ENCODE measurements around the gene GNB1.

The GNB1 gene

GRCh38 chr1:1920057-1920607 lies 29.2 kb upstream of the GNB1 start:
- H3K9me3 ChIP-seq (ENCODE audit: control insufficient read depth, insufficient read depth, low read length) = no peaks in the 10 kb centered on the region
- H3K4me1 ChIP-seq (ENCODE audit: control insufficient read depth, low read length) = peaks cover 14% of the 10 kb centered on the region
- no peaks in the 10 kb centered on the region for H3K79me2 ChIP-seq (ENCODE audit: control insufficient read depth, low read length)
- H3K4me2 ChIP-seq (ENCODE audit: low read length) = peak overlapping the region; percentile 83
- H3K36me3 ChIP-seq (ENCODE audit: control insufficient read depth, low read length) = no peaks in the 10 kb centered on the region
- no peak overlapping the region for H3K27ac ChIP-seq (ENCODE audit: low read depth, low read length)
- H3K4me3 ChIP-seq (ENCODE audit: low read length) = peak overlapping the region; percentile 48
- H3K9me2 ChIP-seq (replicated peaks; ENCODE audit: control insufficient read depth, low read length) = no peaks in the 10 kb centered on the region
- TF ChIP-seq, protein P1, sequence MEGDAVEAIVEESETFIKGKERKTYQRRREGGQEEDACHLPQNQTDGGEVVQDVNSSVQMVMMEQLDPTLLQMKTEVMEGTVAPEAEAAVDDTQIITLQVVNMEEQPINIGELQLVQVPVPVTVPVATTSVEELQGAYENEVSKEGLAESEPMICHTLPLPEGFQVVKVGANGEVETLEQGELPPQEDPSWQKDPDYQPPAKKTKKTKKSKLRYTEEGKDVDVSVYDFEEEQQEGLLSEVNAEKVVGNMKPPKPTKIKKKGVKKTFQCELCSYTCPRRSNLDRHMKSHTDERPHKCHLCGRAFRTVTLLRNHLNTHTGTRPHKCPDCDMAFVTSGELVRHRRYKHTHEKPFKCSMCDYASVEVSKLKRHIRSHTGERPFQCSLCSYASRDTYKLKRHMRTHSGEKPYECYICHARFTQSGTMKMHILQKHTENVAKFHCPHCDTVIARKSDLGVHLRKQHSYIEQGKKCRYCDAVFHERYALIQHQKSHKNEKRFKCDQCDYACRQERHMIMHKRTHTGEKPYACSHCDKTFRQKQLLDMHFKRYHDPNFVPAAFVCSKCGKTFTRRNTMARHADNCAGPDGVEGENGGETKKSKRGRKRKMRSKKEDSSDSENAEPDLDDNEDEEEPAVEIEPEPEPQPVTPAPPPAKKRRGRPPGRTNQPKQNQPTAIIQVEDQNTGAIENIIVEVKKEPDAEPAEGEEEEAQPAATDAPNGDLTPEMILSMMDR (IDR thresholded peaks at IDR 0.05; ENCODE audit: low read depth, low read length, poor library complexity, severe bottlenecking) = no peak
- TF ChIP-seq EZH2phosphoT487 (IDR thresholded peaks at IDR 0.05; ENCODE audit: borderline replicate concordance, low read length) = no peak
- H3K27me3 ChIP-seq (ENCODE audit: control insufficient read depth, low read length) = peaks cover 7% of the 10 kb centered on the region; the same call in 1 of the 2 replicates
- H4K20me1 ChIP-seq (ENCODE audit: control insufficient read depth, insufficient read depth, low read depth, low read length) = no peaks in the 10 kb centered on the region
- H3F3A ChIP-seq (ENCODE audit: control insufficient read depth, insufficient read depth) = no peaks in the 10 kb centered on the region

GRCh38 chr1:1919304-1920056 lies 28.6 kb upstream of the GNB1 start:
- peaks cover 12% of the 10 kb centered on the region; the same call in 1 of the 2 replicates for H3K27me3 ChIP-seq (ENCODE audit: control insufficient read depth, low read length)
- peak overlapping the region; percentile 83 for H3K4me2 ChIP-seq (ENCODE audit: low read length)
- H3K4me1 ChIP-seq (ENCODE audit: control insufficient read depth, low read length) = peaks cover 14% of the 10 kb centered on the region
- H3K9me3 ChIP-seq (ENCODE audit: control insufficient read depth, insufficient read depth, low read length) = no peaks in the 10 kb centered on the region
- no peaks in the 10 kb centered on the region for H3K9me2 ChIP-seq (replicated peaks; ENCODE audit: control insufficient read depth, low read length)
- H4K20me1 ChIP-seq (ENCODE audit: control insufficient read depth, insufficient read depth, low read depth, low read length) = no peaks in the 10 kb centered on the region
- H3K4me3 ChIP-seq (ENCODE audit: low read length) = peak overlapping the region; percentile 77
- TF ChIP-seq EZH2phosphoT487 (IDR thresholded peaks at IDR 0.05; ENCODE audit: borderline replicate concordance, low read length) = no peak
- TF ChIP-seq, protein P1 (IDR thresholded peaks at IDR 0.05; ENCODE audit: low read depth, low read length, poor library complexity, severe bottlenecking) = no peak
- no peaks in the 10 kb centered on the region for H3K36me3 ChIP-seq (ENCODE audit: control insufficient read depth, low read length)
- no peak overlapping the region for H3K27ac ChIP-seq (ENCODE audit: low read depth, low read length)
- H3K79me2 ChIP-seq (ENCODE audit: control insufficient read depth, low read length) = no peaks in the 10 kb centered on the region
- H3F3A ChIP-seq (ENCODE audit: control insufficient read depth, insufficient read depth) = no peaks in the 10 kb centered on the region

DNA sequence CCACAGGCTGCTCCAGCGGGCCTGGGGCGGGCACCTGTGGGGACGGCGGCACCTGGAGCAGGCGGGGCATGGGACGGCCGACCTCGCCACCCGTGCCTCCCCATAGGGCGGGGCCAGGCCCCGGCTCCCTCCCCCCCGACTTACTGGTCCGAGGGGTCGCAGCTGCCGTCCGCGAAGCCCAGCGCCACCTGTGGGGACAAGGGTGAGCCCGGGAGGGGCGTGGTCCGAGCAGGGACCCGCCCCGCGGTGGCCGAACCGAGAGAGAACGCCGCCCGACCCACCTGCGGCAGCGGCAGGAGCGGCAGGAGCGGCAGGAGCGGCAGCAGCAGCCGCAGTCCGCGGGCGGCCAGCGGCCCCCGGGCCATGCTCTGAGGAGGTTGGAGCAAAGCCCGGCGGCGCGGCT lies 28.0 kb upstream of the GNB1 start, which contains the start of gene TMEM52:
TMEM52 (minus strand) TSS at position 379 of the 403 bp plus-strand sequence; CDS start at position 365, 14 bp downstream.
- Histone ChIP-seq H3F3A (ENCODE audit: control insufficient read depth, insufficient read depth) (no peaks in the 10 kb centered on the region), H3K79me2 (ENCODE audit: control insufficient read depth, low read length) (no peaks in the 10 kb centered on the region), H3K27me3 (ENCODE audit: control insufficient read depth, low read length) (peaks cover 14% of the 10 kb centered on the region; the same call in 1 of the 2 replicates), H4K20me1 (ENCODE audit: control insufficient read depth, insufficient read depth, low read depth, low read length) (no peaks in the 10 kb centered on the region), H3K4me1 (ENCODE audit: control insufficient read depth, low read length) (peaks cover 14% of the 10 kb centered on the region), H3K36me3 (ENCODE audit: control insufficient read depth, low read length) (no peaks in the 10 kb centered on the region), H3K9me3 (ENCODE audit: control insufficient read depth, insufficient read depth, low read length) (no peaks in the 10 kb centered on the region), H3K9me2 (replicated peaks; ENCODE audit: control insufficient read depth, low read length) (no peaks in the 10 kb centered on the region), H3K4me3 (ENCODE audit: low read length) (peak within 1 kb of the TSS; percentile 77), H3K27ac (ENCODE audit: low read depth, low read length) (no peak within 1 kb of the TSS), H3K4me2 (ENCODE audit: low read length) (peak within 1 kb of the TSS; percentile 83)
- TF ChIP-seq EZH2phosphoT487 (IDR thresholded peaks at IDR 0.05; ENCODE audit: borderline replicate concordance, low read length) = no peak
- TF ChIP-seq, protein P1 (IDR thresholded peaks at IDR 0.05; ENCODE audit: low read depth, low read length, poor library complexity, severe bottlenecking) = peak; percentile 30

All from DOHH2 (cell line).